SH-SY5Y (cell line): ENCODE data around the gene C19orf73.

Source experiments
- GATA2 ChIP-seq: IDR thresholded peaks from 2 replicates; pipeline ENCODE4 v1.6.1; 2011; ENCODE audit warnings: mild to moderate bottlenecking, low read depth, low read length
- GATA3 ChIP-seq: IDR thresholded peaks from 2 replicates; pipeline ENCODE4 v1.6.1; 2011; ENCODE audit warnings: low read depth, mild to moderate bottlenecking, low read length, moderate library complexity

GRCh38 chr19:49084206-49085019 is 34.5 kb downstream of the C19orf73 start:
- TF ChIP-seq GATA2 = peak; percentile 50; the same call in 1 of the 2 replicates
- TF ChIP-seq GATA3 = no peak
